CD8-positive, alpha-beta memory T cell (primary cell): ENCODE results near the gene CEP95. TPM values are rescaled to one million over a fixed set of nuclear protein-coding genes. Genes with fewer than 3 reads are reported as not detected.
A peak's percentile ranks its signal among the peaks of the same experiment; 100 is the strongest.

Source experiments
- CTCF ChIA-PET: fragments of 350-600 bp; sonication (Branson Sonifier 250); formaldehyde crosslinking; loops from one replicate; lab custom pipeline; 2021; ENCODE audit warnings: antibody characterized with exemption; lab: Charles Lee
- POLR2A ChIA-PET: fragments of 350-600 bp; sonication (Branson Sonifier 250); formaldehyde crosslinking; loops from one replicate; lab custom pipeline; 2021; ENCODE audit warnings: antibody characterized with exemption; lab: Charles Lee
- DNase-seq, 5 donors: peaks; one replicate each; pipeline versions ENCODE4 v3.0.0 to v3.0.0-alpha.2; 2020 to 2022; ENCODE audit warnings: mixed read lengths in 1 of 5
- H3K27ac ChIP-seq: one replicate; pipeline ENCODE4 v1.7.0; 2013; ENCODE audit warnings: low read depth, mild to moderate bottlenecking, low read length, moderate library complexity
- H3K27me3 ChIP-seq: 2 replicates; pipeline ENCODE4 v1.7.0; 2013; ENCODE audit warnings: low read length, mild to moderate bottlenecking; ENCODE audit not compliant: insufficient read depth, poor library complexity, severe bottlenecking
- H3K36me3 ChIP-seq: 2 replicates; pipeline ENCODE4 v1.7.0; 2013; ENCODE audit warnings: mild to moderate bottlenecking, low read length, moderate library complexity; ENCODE audit not compliant: insufficient read depth
- H3K4me1 ChIP-seq: 2 replicates; pipeline ENCODE4 v1.7.0; 2013; ENCODE audit warnings: mild to moderate bottlenecking, low read length, moderate library complexity; ENCODE audit not compliant: insufficient read depth
- H3K4me3 ChIP-seq: 2 replicates; pipeline ENCODE4 v1.7.0; 2013; ENCODE audit warnings: mild to moderate bottlenecking, low read length
- H3K9me3 ChIP-seq: 2 replicates; pipeline ENCODE4 v1.7.0; 2013; ENCODE audit warnings: mild to moderate bottlenecking, low read length
- H3K27ac Mint-ChIP-seq, 8 donors: one replicate each; pipeline ENCODE4 v1.8.0; 2020 to 2021; ENCODE audit warnings: mixed read lengths in 8 of 8, mild to moderate bottlenecking in 6 of 8, inconsistent platforms in 3 of 8, moderate library complexity in 3 of 8
- H3K27me3 Mint-ChIP-seq, 2 donors: one replicate each; pipeline ENCODE4 v1.8.0; 2020 to 2021; ENCODE audit warnings: mixed read lengths in 2 of 2, mild to moderate bottlenecking in 1 of 2, moderate library complexity in 1 of 2
- H3K36me3 Mint-ChIP-seq, 3 donors: one replicate each; pipeline ENCODE4 v1.8.0; 2020 to 2021; ENCODE audit warnings: mixed read lengths in 3 of 3, inconsistent platforms in 1 of 3, mild to moderate bottlenecking in 1 of 3
- H3K4me1 Mint-ChIP-seq, 3 donors: one replicate each; pipeline ENCODE4 v1.8.0; 2020 to 2021; ENCODE audit warnings: mixed read lengths in 3 of 3, inconsistent platforms in 1 of 3, mild to moderate bottlenecking in 1 of 3
- H3K4me3 Mint-ChIP-seq, 7 donors: one replicate each; pipeline ENCODE4 v1.8.0; 2020 to 2021; ENCODE audit warnings: mixed read lengths in 7 of 7, mild to moderate bottlenecking in 6 of 7, moderate library complexity in 4 of 7, inconsistent platforms in 2 of 7
- H3K9me3 Mint-ChIP-seq, 5 donors: one replicate each; pipeline ENCODE4 v1.8.0; 2020 to 2022; ENCODE audit warnings: mixed read lengths in 5 of 5, mild to moderate bottlenecking in 3 of 5, moderate library complexity in 2 of 5, inconsistent platforms in 1 of 5
- polyA plus RNA-seq: library from polyadenylated mRNA; unstranded; fragments of 300-500 nt; fragmentation: Illumina TruSeq; gene quantifications from one replicate; pipeline ENCODE4 v1.2.3, GENCODE V29; 2021
- total RNA-seq, 2 experiments: library from RNA; stranded (reverse); gene quantifications; one replicate each; pipeline ENCODE4 v1.2.3, GENCODE V29; 2021

Gene CEP95
- total and polyA plus RNA-seq, 3 experiments from 2014 or later, result 15.7 to 43.5 (median 39.3) TPM

DNA sequence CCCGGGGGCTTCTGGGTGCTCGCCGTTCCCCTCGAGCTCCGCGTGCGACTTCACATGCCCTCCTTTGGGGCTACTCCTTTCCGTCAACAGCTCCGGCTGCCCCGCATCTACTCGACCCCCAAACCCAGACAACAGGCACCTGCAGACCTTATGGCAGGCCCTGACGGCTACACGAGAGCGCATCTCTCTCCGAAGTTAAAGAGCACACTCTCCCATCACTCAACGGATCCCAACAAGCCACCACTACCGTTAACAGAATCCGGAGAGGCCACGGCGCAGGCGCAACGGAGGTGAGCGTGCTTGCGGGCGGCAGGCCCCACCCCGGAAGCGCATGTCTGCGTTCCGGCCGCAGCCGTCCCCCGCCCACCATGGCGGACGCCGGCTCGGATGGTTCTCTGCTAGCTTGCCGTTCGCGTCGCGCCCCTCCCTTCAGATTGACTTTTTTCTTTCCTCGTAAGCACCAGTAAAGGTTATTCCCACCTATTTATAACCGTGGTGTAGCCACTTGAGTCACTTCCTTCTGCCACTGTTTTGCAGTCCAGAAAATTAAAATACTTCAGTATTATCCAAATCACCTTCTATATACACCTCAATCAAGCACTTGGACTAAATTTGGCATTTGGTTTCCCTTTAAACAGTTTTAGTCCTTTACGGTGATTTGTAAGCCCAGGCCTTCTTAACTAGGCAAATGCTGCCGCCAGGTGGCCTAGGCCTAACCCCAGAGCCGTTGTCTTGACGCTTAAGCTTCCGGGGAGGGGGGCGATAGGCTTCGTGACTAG lies 9.8 kb upstream of the CEP95 start, which contains the start of gene POLG2:
Gene POLG2 (minus strand): TSS at position 269 of the 779 bp plus-strand sequence. CDS start 86 bp downstream, at position 183.
- POLR2A ChIA-PET, result interaction anchor here (0.5 to 2.8 kb wide), 6 partner anchors 9 to 1773 kb away, joined by 3 to 168 read pairs (median 5); partner anchors contain the start of genes CEP95 and DDX5
- Histone ChIP-seq H3K27me3 (no peaks in the 10 kb centered on the region), H3K4me3 (peak within 1 kb of the TSS; percentile 90), H3K4me1 (peaks cover 65% of the 10 kb centered on the region), H3K9me3 (no peaks in the 10 kb centered on the region), H3K27ac (peak within 1 kb of the TSS; percentile 76), H3K36me3 (peaks cover 39% of the 10 kb centered on the region)
- peaks cover 0 to 15% of the 10 kb centered on the region in 2 donors for H3K27me3 Mint-ChIP-seq
- peaks cover 69 to 90% (median 88%) of the 10 kb centered on the region in 3 donors for H3K4me1 Mint-ChIP-seq
- peak within 1 kb of the TSS; percentile 97 to 100 (median 100) for H3K4me3 Mint-ChIP-seq
- CTCF ChIA-PET, result interaction anchor here (0.6 to 3.9 kb wide), 6 partner anchors 9 to 152 kb away, joined by 3 to 37 read pairs (median 3); partner anchors contain the start of genes CEP95 and DDX5
- peak within 1 kb of the TSS; percentile 94 to 99 (median 99) for H3K27ac Mint-ChIP-seq
- DNase-seq, result peak; percentile 95 to 98 (median 96)
- peaks cover 14 to 71% (median 27%) of the 10 kb centered on the region in 3 donors for H3K36me3 Mint-ChIP-seq
- no peaks in the 10 kb centered on the region for H3K9me3 Mint-ChIP-seq

DNA sequence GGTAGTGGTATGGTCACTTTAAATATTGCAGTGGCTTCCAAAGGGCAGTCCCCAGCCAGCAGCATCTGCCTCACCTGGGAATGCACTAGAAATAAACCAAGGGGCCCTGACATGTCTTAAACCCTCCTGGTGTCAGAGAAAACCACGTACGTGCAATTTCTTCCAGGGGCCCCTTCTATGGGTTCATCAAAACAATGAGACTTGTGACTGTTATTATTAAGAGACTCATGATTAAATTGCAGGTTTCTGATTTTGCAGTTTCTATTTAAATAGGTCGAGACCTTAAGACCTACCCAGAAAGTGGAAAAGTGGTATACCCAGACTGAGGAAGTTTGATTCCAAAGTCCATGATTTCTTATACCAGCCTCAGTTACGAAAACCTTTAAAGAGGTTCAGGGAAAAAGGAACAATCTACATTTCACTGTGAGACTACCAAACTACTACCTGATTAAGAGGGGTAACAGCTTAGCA lies 9.2 kb upstream of the CEP95 start:
- H3K4me3 ChIP-seq, result peak overlapping the region; percentile 90
- peaks cover 70% of the 10 kb centered on the region for H3K4me1 ChIP-seq

DNA sequence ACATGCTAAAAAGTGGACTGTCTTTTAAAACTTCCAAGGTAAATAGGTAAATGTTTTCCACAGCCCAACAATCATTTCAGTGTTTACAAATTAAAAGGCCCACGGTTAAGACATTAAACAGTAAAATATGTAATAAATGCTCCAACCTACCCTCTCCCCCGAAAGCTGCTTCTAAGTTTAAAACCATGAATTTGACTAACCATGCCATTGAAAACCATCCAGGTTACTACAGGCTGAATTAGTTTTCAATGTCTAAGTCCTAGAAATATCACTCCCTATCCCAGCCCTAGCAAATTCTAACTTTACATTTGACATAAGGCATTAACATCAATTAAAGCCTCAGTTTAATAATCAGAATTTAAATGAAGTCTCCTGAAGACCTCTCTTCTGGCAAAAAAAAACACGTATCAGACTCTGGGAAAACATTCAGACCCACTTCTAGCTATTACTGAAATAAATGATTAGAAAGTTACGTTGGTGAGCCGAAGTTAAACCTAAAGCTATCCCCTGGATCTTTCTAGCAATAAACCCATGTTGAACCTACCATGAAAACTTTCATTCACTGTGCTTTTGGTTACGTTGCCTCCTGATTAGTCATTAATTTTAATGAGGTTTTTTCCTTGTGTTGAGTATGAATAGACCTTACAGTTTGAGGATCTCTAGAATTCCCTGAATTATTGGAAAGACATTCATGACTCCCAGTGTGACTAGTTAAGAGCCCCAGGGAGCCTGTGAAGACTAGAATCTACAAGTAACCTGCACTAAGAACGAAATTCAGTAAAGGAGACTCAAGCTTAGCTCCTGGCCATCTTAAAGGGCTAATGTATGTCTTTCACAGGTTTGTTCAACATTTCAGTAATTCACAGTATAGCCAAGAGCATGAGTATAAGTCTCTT lies 8.2 kb upstream of the CEP95 start:
- Mint-ChIP-seq H3K4me1 (peaks cover 77 to 98% (median 97%) of the 10 kb centered on the region in 3 donors), H3K27me3 (peaks cover 0 to 17% of the 10 kb centered on the region in 2 donors), H3K9me3 (no peaks in the 10 kb centered on the region), H3K4me3 (peak overlapping the region in 5 of 7 donors; percentile 3 to 100 (median 59)), H3K27ac (peak overlapping the region; percentile 22 to 99 (median 98)), H3K36me3 (peaks cover 28 to 82% (median 38%) of the 10 kb centered on the region in 3 donors)
- no peaks in the 10 kb centered on the region for H3K27me3 ChIP-seq
- peaks cover 51% of the 10 kb centered on the region for H3K36me3 ChIP-seq
- CTCF ChIA-PET, result interaction anchor here (0.6 to 3.9 kb wide), 3 partner anchors 8 to 80 kb away, joined by 3 to 37 read pairs (median 3); partner anchors contain the start of genes CEP95 and DDX5
- no peak overlapping the region for H3K4me3 ChIP-seq
- H3K4me1 ChIP-seq, result peaks cover 75% of the 10 kb centered on the region
- H3K9me3 ChIP-seq, result no peaks in the 10 kb centered on the region
- DNase-seq, result peak in 1 of 5 donors; percentile 20
- no peak overlapping the region for H3K27ac ChIP-seq
- POLR2A ChIA-PET, result interaction anchor here (0.6 to 2.8 kb wide), 5 partner anchors 7 to 159 kb away, joined by 3 to 168 read pairs (median 4); partner anchors contain the start of genes CEP95 and DDX5

More for the DNA sequence above, 9.2 kb upstream of the CEP95 start:
- H3K27me3 ChIP-seq, result no peaks in the 10 kb centered on the region
- peak overlapping the region; percentile 76 for H3K27ac ChIP-seq
- no peak for DNase-seq
- no peaks in the 10 kb centered on the region for H3K9me3 ChIP-seq
- Mint-ChIP-seq H3K36me3 (peaks cover 20 to 76% (median 32%) of the 10 kb centered on the region in 3 donors), H3K9me3 (no peaks in the 10 kb centered on the region), H3K27me3 (peaks cover 0 to 15% of the 10 kb centered on the region in 2 donors), H3K4me3 (peak overlapping the region; percentile 97 to 100 (median 100)), H3K4me1 (peaks cover 72 to 94% (median 94%) of the 10 kb centered on the region in 3 donors), H3K27ac (peak overlapping the region; percentile 94 to 99 (median 99))
- POLR2A ChIA-PET, result interaction anchor here (0.7 to 2.8 kb wide), 3 partner anchors 8 to 106 kb away, joined by 5 to 168 read pairs (median 10); partner anchors contain the start of genes CEP95 and DDX5
- H3K36me3 ChIP-seq, result peaks cover 42% of the 10 kb centered on the region
- CTCF ChIA-PET, result interaction anchor here (0.6 to 3.9 kb wide), 3 partner anchors 9 to 79 kb away, joined by 3 to 37 read pairs (median 3); partner anchors contain the start of genes CEP95 and DDX5

- ChIA-PET POLR2A (interaction anchor here (1.0 kb wide), 1 partner anchor 80 kb away, joined by 3 read pairs; no protein-coding TSS in a partner anchor), CTCF (no interaction called here)
- Mint-ChIP-seq H3K9me3 (no peaks in the 10 kb centered on the region), H3K27ac (peak overlapping the region in 6 of 8 donors; percentile 9 to 99 (median 54)), H3K4me1 (peaks cover 77 to 98% (median 97%) of the 10 kb centered on the region in 3 donors), H3K27me3 (peaks cover 0 to 25% of the 10 kb centered on the region in 2 donors), H3K36me3 (peaks cover 40 to 88% (median 52%) of the 10 kb centered on the region in 3 donors), H3K4me3 (peak overlapping the region in 5 of 7 donors; percentile 2 to 100 (median 33))
- Histone ChIP-seq H3K27me3 (no peaks in the 10 kb centered on the region), H3K4me3 (no peak overlapping the region), H3K9me3 (no peaks in the 10 kb centered on the region), H3K4me1 (peaks cover 77% of the 10 kb centered on the region), H3K36me3 (peaks cover 65% of the 10 kb centered on the region), H3K27ac (no peak overlapping the region)
- peak in 1 of 5 donors; percentile 21 for DNase-seq
These were observed 6.8 kb upstream of the CEP95 start for GRCh38 chr17:64499805-64500486.

DNA sequence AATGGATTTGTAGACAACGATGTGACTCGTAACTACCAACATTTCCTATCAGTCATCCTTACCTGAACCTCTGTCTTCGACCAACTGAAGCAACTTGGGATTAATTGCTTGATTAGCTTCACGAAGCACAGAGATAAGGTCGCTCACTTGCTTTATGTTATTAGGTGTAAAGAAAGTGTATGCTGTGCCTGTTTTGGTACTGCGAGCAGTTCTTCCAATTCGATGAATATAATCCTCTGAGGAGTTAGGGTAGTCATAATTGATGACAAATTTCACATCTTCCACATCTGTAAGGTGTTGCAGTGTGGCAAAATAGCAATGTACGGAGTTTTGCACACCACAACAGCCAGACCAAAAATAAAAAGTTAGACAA lies 6.3 kb upstream of the CEP95 start:
- CTCF ChIA-PET, result no interaction called here
- Histone ChIP-seq H3K9me3 (no peaks in the 10 kb centered on the region), H3K27ac (no peak overlapping the region), H3K4me3 (no peak overlapping the region), H3K36me3 (peaks cover 67% of the 10 kb centered on the region), H3K4me1 (peaks cover 72% of the 10 kb centered on the region), H3K27me3 (no peaks in the 10 kb centered on the region)
- peak in 1 of 5 donors; percentile 14 for DNase-seq
- Mint-ChIP-seq H3K4me1 (peaks cover 77 to 96% (median 93%) of the 10 kb centered on the region in 3 donors), H3K27me3 (peaks cover 0 to 28% of the 10 kb centered on the region in 2 donors), H3K36me3 (peaks cover 42 to 92% (median 54%) of the 10 kb centered on the region in 3 donors), H3K9me3 (peaks cover 0 to under 1% (median 0%) of the 10 kb centered on the region in 5 donors), H3K27ac (peak overlapping the region in 5 of 8 donors; percentile 18 to 99 (median 44)), H3K4me3 (peak overlapping the region in 5 of 7 donors; percentile 9 to 100 (median 33))
- POLR2A ChIA-PET, result no interaction called here

DNA sequence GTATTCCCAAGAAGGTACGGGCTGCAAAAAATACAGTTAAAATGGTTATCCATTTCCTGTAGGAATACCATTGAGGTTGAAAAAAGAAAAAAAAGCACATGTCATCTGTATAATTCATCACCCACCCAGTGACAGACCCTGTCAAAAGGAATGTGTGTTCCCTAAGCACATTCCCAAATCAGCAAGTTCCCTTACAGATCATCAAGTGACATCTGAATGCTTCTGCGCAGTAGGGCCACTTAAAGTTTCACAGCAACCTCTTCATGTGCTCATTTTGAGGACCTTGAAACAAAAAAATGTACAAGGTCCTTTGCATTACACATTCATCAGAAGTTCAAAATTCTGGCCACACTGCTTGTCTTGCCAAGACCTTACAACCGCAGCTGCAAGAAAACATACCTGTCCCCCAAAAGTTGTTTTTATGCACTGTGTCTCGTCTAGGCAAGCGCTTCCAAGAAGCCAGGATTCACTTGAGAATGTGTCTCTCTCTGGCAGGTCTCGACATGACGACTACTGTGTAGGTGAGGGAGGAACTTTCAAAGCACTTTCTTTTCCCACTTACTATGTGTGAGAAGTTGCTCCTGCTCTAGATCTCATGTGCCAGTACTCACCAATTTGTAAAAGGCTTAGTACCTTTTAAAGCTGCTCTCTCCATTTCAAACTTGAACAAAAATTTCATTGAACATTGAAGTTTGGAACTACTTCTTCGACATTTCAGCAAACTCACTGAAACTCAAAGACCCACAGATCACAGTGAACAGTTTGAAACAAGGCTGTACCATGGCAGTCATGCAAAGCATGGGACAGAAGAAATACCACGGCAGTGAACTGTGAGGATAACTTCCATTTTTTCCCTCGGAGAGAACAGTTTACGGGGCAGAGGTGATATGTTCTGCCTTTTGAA lies 5.7 kb upstream of the CEP95 start:
- ChIA-PET POLR2A (no interaction called here), CTCF (interaction anchor here (1.3 kb wide), 1 partner anchor 81 kb away, joined by 4 read pairs; no protein-coding TSS in a partner anchor)
- no peaks in the 10 kb centered on the region for H3K9me3 ChIP-seq
- no peaks in the 10 kb centered on the region for H3K27me3 ChIP-seq
- H3K4me1 ChIP-seq, result peaks cover 66% of the 10 kb centered on the region
- peaks cover 0 to 3% (median 0%) of the 10 kb centered on the region in 5 donors for H3K9me3 Mint-ChIP-seq
- peaks cover 42 to 96% (median 54%) of the 10 kb centered on the region in 3 donors for H3K36me3 Mint-ChIP-seq
- no peak overlapping the region for H3K4me3 ChIP-seq
- H3K27ac Mint-ChIP-seq, result peak overlapping the region in 7 of 8 donors; percentile 12 to 99 (median 67)
- H3K4me3 Mint-ChIP-seq, result peak overlapping the region in 6 of 7 donors; percentile 8 to 100 (median 18)
- DNase-seq, result peak in 1 of 5 donors; percentile 19
- no peak overlapping the region for H3K27ac ChIP-seq
- H3K27me3 Mint-ChIP-seq, result peaks cover 0 to 32% of the 10 kb centered on the region in 2 donors
- H3K4me1 Mint-ChIP-seq, result peaks cover 74 to 90% (median 87%) of the 10 kb centered on the region in 3 donors
- peaks cover 67% of the 10 kb centered on the region for H3K36me3 ChIP-seq
